Nephron (organoid): ENCODE results near the gene PRDX6.

Experiments
- H3K27ac Mint-ChIP-seq, 3 experiments: 2 replicates each; pipeline ENCODE4 v1.8.0; 2020; ENCODE audit warnings: mixed read lengths in 3 of 3, mild to moderate bottlenecking in 2 of 3, moderate library complexity in 1 of 3
- H3K27me3 Mint-ChIP-seq: 2 replicates; pipeline ENCODE4 v1.8.0; 2021; ENCODE audit warnings: low read depth, mild to moderate bottlenecking, moderate library complexity, mixed read lengths
- H3K36me3 Mint-ChIP-seq: 2 replicates; pipeline ENCODE4 v1.8.0; 2020; ENCODE audit warnings: low read depth, mixed read lengths
- H3K4me1 Mint-ChIP-seq: 2 replicates; pipeline ENCODE4 v1.8.0; 2020; ENCODE audit warnings: mixed read lengths
- H3K4me3 Mint-ChIP-seq, 3 experiments: 2 replicates each; pipeline ENCODE4 v1.8.0; 2020; ENCODE audit warnings: mild to moderate bottlenecking in 3 of 3, mixed read lengths in 3 of 3, moderate library complexity in 2 of 3
- H3K9me3 Mint-ChIP-seq: 2 replicates; pipeline ENCODE4 v1.8.0; 2020; ENCODE audit warnings: mixed read lengths
- CTCF ChIP-seq, 3 experiments: fragments of 200-600 bp; sonication (generic); IDR thresholded peaks; one replicate each; pipeline ENCODE4 v1.5.0; 2021; ENCODE audit warnings: antibody characterized with exemption in 3 of 3; ENCODE audit not compliant: unreplicated experiment in 3 of 3

PRDX6 gene

GRCh38 chr1:173520799-173521198 is 43.7 kb downstream of the PRDX6 start:
- no peak for TF ChIP-seq CTCF (IDR thresholded peaks at IDR 0.05; ENCODE audit: unreplicated experiment in 3 of 3)
- Mint-ChIP-seq H3K9me3 (no peaks in the 10 kb centered on the region), H3K4me1 (no peaks in the 10 kb centered on the region), H3K27me3 (no peaks in the 10 kb centered on the region), H3K36me3 (no peaks in the 10 kb centered on the region), H3K27ac (no peak overlapping the region), H3K4me3 (no peak overlapping the region)

GRCh38 chr1:173523329-173523728 is 46.2 kb downstream of the PRDX6 start:
- H3K36me3 Mint-ChIP-seq, result no peaks in the 10 kb centered on the region
- no peaks in the 10 kb centered on the region for H3K4me1 Mint-ChIP-seq
- no peaks in the 10 kb centered on the region for H3K27me3 Mint-ChIP-seq
- no peak overlapping the region for H3K4me3 Mint-ChIP-seq
- H3K9me3 Mint-ChIP-seq, result no peaks in the 10 kb centered on the region
- H3K27ac Mint-ChIP-seq, result no peak overlapping the region
- TF ChIP-seq CTCF (IDR thresholded peaks at IDR 0.05; ENCODE audit: unreplicated experiment in 3 of 3), result no peak

GRCh38 chr1:173525926-173526325 is 48.8 kb downstream of the PRDX6 start:
- TF ChIP-seq CTCF (IDR thresholded peaks at IDR 0.05; ENCODE audit: unreplicated experiment in 3 of 3), result no peak
- no peaks in the 10 kb centered on the region for H3K36me3 Mint-ChIP-seq
- no peaks in the 10 kb centered on the region for H3K9me3 Mint-ChIP-seq
- H3K4me3 Mint-ChIP-seq, result no peak overlapping the region
- H3K27ac Mint-ChIP-seq, result no peak overlapping the region
- no peaks in the 10 kb centered on the region for H3K4me1 Mint-ChIP-seq
- H3K27me3 Mint-ChIP-seq, result no peaks in the 10 kb centered on the region

GRCh38 chr1:173527151-173527826 is 50.2 kb downstream of the PRDX6 start:
- no peaks in the 10 kb centered on the region for H3K9me3 Mint-ChIP-seq
- no peaks in the 10 kb centered on the region for H3K27me3 Mint-ChIP-seq
- no peaks in the 10 kb centered on the region for H3K36me3 Mint-ChIP-seq
- no peak for TF ChIP-seq CTCF (IDR thresholded peaks at IDR 0.05; ENCODE audit: unreplicated experiment in 3 of 3)
- H3K4me1 Mint-ChIP-seq, result no peaks in the 10 kb centered on the region
- H3K27ac Mint-ChIP-seq, result no peak overlapping the region
- H3K4me3 Mint-ChIP-seq, result no peak overlapping the region

- H3K9me3 Mint-ChIP-seq, result no peaks in the 10 kb centered on the region
These were observed 52.0 kb downstream of the PRDX6 start for GRCh38 chr1:173529106-173529505.

More at GRCh38 chr1:173529106-173529505, 52.0 kb downstream of the PRDX6 start:
- no peak for TF ChIP-seq CTCF (IDR thresholded peaks at IDR 0.05; ENCODE audit: unreplicated experiment in 3 of 3)
- H3K36me3 Mint-ChIP-seq, result no peaks in the 10 kb centered on the region
- no peak overlapping the region for H3K4me3 Mint-ChIP-seq
- no peaks in the 10 kb centered on the region for H3K27me3 Mint-ChIP-seq
- H3K27ac Mint-ChIP-seq, result no peak overlapping the region
- H3K4me1 Mint-ChIP-seq, result no peaks in the 10 kb centered on the region
